Measurements from ENCODE around the gene SMCR8.
"Not testable (repeated sequence)": the region's sequence is repeated elsewhere in the genome, so short reads cannot be mapped to it uniquely, and the experiment has no call there.

The SMCR8 gene

GRCh38 chr17:18327556-18327955 is 12.5 kb downstream of the SMCR8 start:
- H3K27ac ChIP-seq, result no peak overlapping the region
- no peak overlapping the region for H3K9ac ChIP-seq (ENCODE audit: insufficient read length)
- H3K4me3 ChIP-seq, result no peak overlapping the region
- no peak for TF ChIP-seq FOXP2 (optimal IDR thresholded peaks at IDR 0.05; ENCODE audit: control extremely low read depth, extremely low read length, insufficient read depth)
- TF ChIP-seq POLR2AphosphoS5 (IDR thresholded peaks at IDR 0.05; ENCODE audit: borderline replicate concordance, low read depth, low read length), result no peak
- H3K9me3 ChIP-seq (ENCODE audit: low read depth, low read length), result no peaks in the 10 kb centered on the region
- no peak for DNase-seq (ENCODE audit: low read depth, low spot score)
- peaks cover 6% of the 10 kb centered on the region; the same call in 1 of the 2 replicates for H3K36me3 ChIP-seq (ENCODE audit: insufficient read depth, low read length)

DNA sequence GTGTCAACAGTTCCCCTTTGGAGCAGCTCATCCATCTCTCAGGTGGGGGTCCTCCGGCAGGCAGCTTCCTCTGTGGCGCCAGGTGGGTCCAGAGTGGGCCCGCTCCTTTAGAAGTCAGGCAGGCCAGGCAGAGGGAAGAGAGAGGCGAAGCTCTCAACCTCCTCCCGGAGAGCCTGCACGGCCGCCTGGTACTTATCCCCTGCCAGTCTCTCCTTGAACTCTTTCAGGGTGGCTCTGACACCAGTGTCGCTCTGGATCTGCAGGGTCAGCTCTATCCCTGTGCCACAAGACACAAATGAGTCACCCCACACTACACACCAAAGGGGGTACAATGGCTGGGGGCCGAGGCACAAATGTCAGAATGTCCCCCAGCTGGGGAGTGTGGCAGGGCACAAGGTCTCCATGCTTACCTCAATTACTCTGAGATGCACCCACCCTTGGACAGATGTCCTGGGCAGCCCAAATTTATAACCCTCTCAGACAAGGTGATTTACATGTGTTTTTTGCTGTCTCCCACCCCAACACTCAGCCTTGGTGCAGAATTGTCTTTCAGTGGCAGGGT is 13.6 kb downstream of the SMCR8 start:
- H3K9ac ChIP-seq (ENCODE audit: insufficient read length), result no peak overlapping the region
- no peak for DNase-seq (ENCODE audit: low read depth, low spot score)
- no peak for TF ChIP-seq EZH2 (IDR thresholded peaks at IDR 0.05)
- no peak for TF ChIP-seq POLR2AphosphoS5 (IDR thresholded peaks at IDR 0.05; ENCODE audit: borderline replicate concordance, low read depth, low read length)
- no peak for TF ChIP-seq FOXP2 (optimal IDR thresholded peaks at IDR 0.05; ENCODE audit: control extremely low read depth, extremely low read length, insufficient read depth)
- H3K27ac ChIP-seq, result no peak overlapping the region
- peaks cover 6% of the 10 kb centered on the region; the same call in 1 of the 2 replicates for H3K36me3 ChIP-seq (ENCODE audit: insufficient read depth, low read length)
- H3K9me3 ChIP-seq (ENCODE audit: low read depth, low read length), result no peaks in the 10 kb centered on the region
- no peak overlapping the region for H3K4me3 ChIP-seq

- no peak for TF ChIP-seq POLR2AphosphoS5 (IDR thresholded peaks at IDR 0.05; ENCODE audit: borderline replicate concordance, low read depth, low read length)
- no peak for TF ChIP-seq EZH2 (IDR thresholded peaks at IDR 0.05)
- TF ChIP-seq FOXP2 (optimal IDR thresholded peaks at IDR 0.05; ENCODE audit: control extremely low read depth, extremely low read length, insufficient read depth), result no peak
- no peak overlapping the region for H3K9ac ChIP-seq (ENCODE audit: insufficient read length)
- no peaks in the 10 kb centered on the region for H3K9me3 ChIP-seq (ENCODE audit: low read depth, low read length)
- H3K4me3 ChIP-seq, result no peak overlapping the region
- DNase-seq (ENCODE audit: low read depth, low spot score), result no peak
- H3K36me3 ChIP-seq (ENCODE audit: insufficient read depth, low read length), result peaks cover 2% of the 10 kb centered on the region; the same call in 1 of the 2 replicates
- no peak overlapping the region for H3K27ac ChIP-seq
Observed at GRCh38 chr17:18331879-18332278, 16.8 kb downstream of the SMCR8 start.

DNA sequence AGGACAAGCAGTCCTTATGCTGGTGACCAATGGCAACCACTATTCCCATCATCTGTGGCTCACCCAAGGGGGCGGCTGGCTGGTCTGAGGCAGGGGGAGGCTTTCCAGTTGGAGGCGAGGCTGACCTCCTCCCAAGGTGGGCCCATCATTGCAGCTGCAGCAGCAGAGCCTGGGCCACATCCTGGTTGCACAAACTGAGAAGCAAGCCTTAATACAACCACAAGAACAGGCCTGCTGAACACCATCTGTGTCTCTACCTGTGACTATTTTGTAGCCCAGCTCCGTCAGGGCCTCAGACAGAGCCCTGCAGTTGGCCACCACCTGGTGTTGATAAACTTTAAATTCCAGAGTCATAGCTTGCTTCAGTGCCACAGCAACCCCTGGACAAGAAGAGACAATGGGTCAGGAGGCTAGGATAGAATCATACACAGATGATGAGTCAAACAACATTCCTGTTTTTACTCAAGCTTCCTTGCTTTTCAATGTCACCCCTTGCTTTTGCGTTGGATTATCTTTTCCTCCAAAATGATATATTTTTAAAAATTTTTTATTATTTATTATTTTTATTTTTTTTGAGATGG is 17.9 kb downstream of the SMCR8 start:
- Histone ChIP-seq H3K9ac (ENCODE audit: insufficient read length) (no peak overlapping the region), H3K9me3 (ENCODE audit: low read depth, low read length) (no peaks in the 10 kb centered on the region), H3K4me3 (no peak overlapping the region), H3K27ac (no peak overlapping the region), H3K36me3 (ENCODE audit: insufficient read depth, low read length) (peaks cover 2% of the 10 kb centered on the region; the same call in 1 of the 2 replicates)
- no peak for DNase-seq (ENCODE audit: low read depth, low spot score)
- no peak for TF ChIP-seq POLR2AphosphoS5 (IDR thresholded peaks at IDR 0.05; ENCODE audit: borderline replicate concordance, low read depth, low read length)
- no peak for TF ChIP-seq EZH2 (IDR thresholded peaks at IDR 0.05)
- TF ChIP-seq FOXP2 (optimal IDR thresholded peaks at IDR 0.05; ENCODE audit: control extremely low read depth, extremely low read length, insufficient read depth), result no peak

DNA sequence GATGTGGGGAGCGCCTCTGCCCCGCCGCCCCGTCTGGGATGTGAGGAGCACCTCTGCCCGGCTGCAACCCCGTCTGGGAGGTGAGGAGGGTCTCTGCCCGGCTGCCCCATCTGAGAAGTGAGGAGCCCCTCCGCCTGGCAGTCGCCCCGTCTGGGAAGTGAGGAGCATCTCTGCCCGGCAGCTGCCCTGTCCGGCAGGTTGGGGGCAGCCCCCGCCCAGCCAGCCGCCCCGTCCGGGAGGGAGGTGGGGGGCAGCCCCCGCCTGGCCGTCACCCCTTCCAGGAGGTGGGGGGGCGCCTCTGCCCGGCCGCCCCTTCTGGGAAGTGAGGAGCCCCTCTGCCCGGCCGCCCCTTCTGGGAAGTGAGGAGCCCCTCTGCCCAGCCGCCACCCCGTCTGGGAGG is 23.1 kb downstream of the SMCR8 start:
- not testable (repeated sequence) for DNase-seq (ENCODE audit: low read depth, low spot score); H3K9ac ChIP-seq (ENCODE audit: insufficient read length)
- H3K36me3 ChIP-seq (ENCODE audit: insufficient read depth, low read length), result peaks cover 14% of the 10 kb centered on the region; the same call in 1 of the 2 replicates

GRCh38 chr17:18339933-18340332 is 24.8 kb downstream of the SMCR8 start:
- Histone ChIP-seq H3K4me3 (no peak overlapping the region), H3K36me3 (ENCODE audit: insufficient read depth, low read length) (peaks cover 14% of the 10 kb centered on the region; the same call in 1 of the 2 replicates), H3K9me3 (ENCODE audit: low read depth, low read length) (no peaks in the 10 kb centered on the region), H3K27ac (no peak overlapping the region), H3K9ac (ENCODE audit: insufficient read length) (no peak overlapping the region)
- TF ChIP-seq EZH2 (IDR thresholded peaks at IDR 0.05), result no peak
- TF ChIP-seq FOXP2 (optimal IDR thresholded peaks at IDR 0.05; ENCODE audit: control extremely low read depth, extremely low read length, insufficient read depth), result no peak
- TF ChIP-seq POLR2AphosphoS5 (IDR thresholded peaks at IDR 0.05; ENCODE audit: borderline replicate concordance, low read depth, low read length), result no peak
- no peak for DNase-seq (ENCODE audit: low read depth, low spot score)

More for the DNA sequence above, 23.1 kb downstream of the SMCR8 start:
- not testable (repeated sequence) for H3K27ac ChIP-seq; H3K9me3 ChIP-seq (ENCODE audit: low read depth, low read length); H3K4me3 ChIP-seq

DNA sequence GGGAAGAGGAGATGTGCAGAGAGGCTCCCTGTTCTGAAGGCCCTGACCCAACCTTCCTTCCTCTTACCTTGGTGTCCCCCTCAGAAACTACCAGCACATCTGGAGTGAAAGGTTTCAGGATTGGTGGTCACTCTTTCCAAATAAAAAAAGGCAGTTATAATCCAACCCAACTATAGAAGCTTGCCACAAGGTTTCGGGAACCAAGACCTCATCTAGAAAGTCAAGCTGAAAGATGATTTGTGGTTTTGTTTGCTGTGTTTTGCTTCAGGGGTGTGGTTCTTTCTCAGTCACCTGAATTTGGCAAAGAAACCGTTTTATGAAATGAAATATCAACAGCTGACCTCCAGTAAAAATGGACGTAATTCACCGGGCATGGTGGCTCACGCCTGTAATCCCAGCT is 28.9 kb downstream of the SMCR8 start:
- H3K9me3 ChIP-seq (ENCODE audit: low read depth, low read length), result no peaks in the 10 kb centered on the region
- H3K27ac ChIP-seq, result no peak overlapping the region
- no peak overlapping the region for H3K4me3 ChIP-seq
- H3K36me3 ChIP-seq (ENCODE audit: insufficient read depth, low read length), result peaks cover 32% of the 10 kb centered on the region; the same call in 1 of the 2 replicates
- DNase-seq (ENCODE audit: low read depth, low spot score), result no peak
- TF ChIP-seq FOXP2 (optimal IDR thresholded peaks at IDR 0.05; ENCODE audit: control extremely low read depth, extremely low read length, insufficient read depth), result no peak
- no peak for TF ChIP-seq EZH2 (IDR thresholded peaks at IDR 0.05)
- TF ChIP-seq POLR2AphosphoS5 (IDR thresholded peaks at IDR 0.05; ENCODE audit: borderline replicate concordance, low read depth, low read length), result no peak
- no peak overlapping the region for H3K9ac ChIP-seq (ENCODE audit: insufficient read length)

DNA sequence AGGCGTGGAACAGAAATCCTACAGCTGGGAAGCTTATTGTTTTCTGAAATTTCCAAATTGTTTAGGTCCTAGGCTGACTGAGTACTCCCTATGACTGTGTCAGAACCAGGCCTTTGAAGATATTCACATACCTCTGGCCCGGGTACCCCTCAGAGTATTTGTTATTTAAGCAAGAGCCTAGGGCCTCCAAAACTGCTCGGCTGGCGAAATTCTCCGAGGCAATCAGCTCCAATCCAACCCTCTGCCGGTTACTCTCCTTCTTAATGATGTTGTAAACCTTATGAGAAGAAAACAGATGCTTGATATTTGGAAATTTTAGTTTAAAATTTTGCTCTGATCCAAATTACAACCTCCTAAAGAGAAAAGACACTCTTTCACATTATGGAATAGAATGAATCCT is 38.4 kb downstream of the SMCR8 start:
- Histone ChIP-seq H3K9ac (ENCODE audit: insufficient read length) (no peak overlapping the region), H3K9me3 (ENCODE audit: low read depth, low read length) (no peaks in the 10 kb centered on the region), H3K27ac (no peak overlapping the region), H3K4me3 (no peak overlapping the region), H3K36me3 (ENCODE audit: insufficient read depth, low read length) (peaks cover 13% of the 10 kb centered on the region)
- no peak for TF ChIP-seq EZH2 (IDR thresholded peaks at IDR 0.05)
- no peak for TF ChIP-seq POLR2AphosphoS5 (IDR thresholded peaks at IDR 0.05; ENCODE audit: borderline replicate concordance, low read depth, low read length)
- TF ChIP-seq FOXP2 (optimal IDR thresholded peaks at IDR 0.05; ENCODE audit: control extremely low read depth, extremely low read length, insufficient read depth), result no peak
- no peak for DNase-seq (ENCODE audit: low read depth, low spot score)

- Histone ChIP-seq H3K36me3 (ENCODE audit: insufficient read depth, low read length) (peaks cover 13% of the 10 kb centered on the region), H3K27ac (no peak overlapping the region), H3K9ac (ENCODE audit: insufficient read length) (no peak overlapping the region), H3K4me3 (no peak overlapping the region), H3K9me3 (ENCODE audit: low read depth, low read length) (no peaks in the 10 kb centered on the region)
- no peak for DNase-seq (ENCODE audit: low read depth, low spot score)
- no peak for TF ChIP-seq POLR2AphosphoS5 (IDR thresholded peaks at IDR 0.05; ENCODE audit: borderline replicate concordance, low read depth, low read length)
- TF ChIP-seq FOXP2 (optimal IDR thresholded peaks at IDR 0.05; ENCODE audit: control extremely low read depth, extremely low read length, insufficient read depth), result no peak
- TF ChIP-seq EZH2 (IDR thresholded peaks at IDR 0.05), result no peak
Observed at GRCh38 chr17:18356624-18357023, 41.5 kb downstream of the SMCR8 start.

All from SK-N-MC (cell line).